ENCODE results near the gene BIRC5.

The BIRC5 gene

GRCh38 chr17:78253946-78254672 lies 40.1 kb downstream of the BIRC5 start:
- TF ChIP-seq CTCF (conservative IDR thresholded peaks at IDR 0.05; ENCODE audit: low read depth, low read length) = no peak
- no peak for DNase-seq (ENCODE audit: low read depth)
- peak overlapping the region; percentile 72 for H3K4me3 ChIP-seq (ENCODE audit: low read length)

- DNase-seq (ENCODE audit: low read depth) = no peak
- TF ChIP-seq CTCF (conservative IDR thresholded peaks at IDR 0.05; ENCODE audit: low read depth, low read length) = no peak
- H3K4me3 ChIP-seq (ENCODE audit: low read length) = no peak overlapping the region
Measured at GRCh38 chr17:78255029-78255656, 41.1 kb downstream of the BIRC5 start.

- no peak for TF ChIP-seq CTCF (conservative IDR thresholded peaks at IDR 0.05; ENCODE audit: low read depth, low read length)
- no peak for DNase-seq (ENCODE audit: low read depth)
- no peak overlapping the region for H3K4me3 ChIP-seq (ENCODE audit: low read length)
Measured at GRCh38 chr17:78255953-78256706, 42.1 kb downstream of the BIRC5 start.

GRCh38 chr17:78256707-78257591 lies 42.9 kb downstream of the BIRC5 start:
- no peak overlapping the region for H3K4me3 ChIP-seq (ENCODE audit: low read length)
- TF ChIP-seq CTCF (conservative IDR thresholded peaks at IDR 0.05; ENCODE audit: low read depth, low read length) = no peak
- no peak for DNase-seq (ENCODE audit: low read depth)

- DNase-seq (ENCODE audit: low read depth) = no peak
- no peak overlapping the region for H3K4me3 ChIP-seq (ENCODE audit: low read length)
- no peak for TF ChIP-seq CTCF (conservative IDR thresholded peaks at IDR 0.05; ENCODE audit: low read depth, low read length)
Measured at GRCh38 chr17:78257810-78258322, 43.8 kb downstream of the BIRC5 start.

GRCh38 chr17:78258323-78259191 lies 44.5 kb downstream of the BIRC5 start:
- H3K4me3 ChIP-seq (ENCODE audit: low read length) = no peak overlapping the region
- TF ChIP-seq CTCF (conservative IDR thresholded peaks at IDR 0.05; ENCODE audit: low read depth, low read length) = no peak
- no peak for DNase-seq (ENCODE audit: low read depth)
